B cell (primary cell): Measurements from ENCODE around the gene FZR1.

Experiments
- CTCF ChIP-seq: fragments of 200-600 bp; IDR thresholded peaks from one replicate; pipeline ENCODE4 v1.8.0; 2022; ENCODE audit warnings: antibody characterized with exemption, mild to moderate bottlenecking
- EZH2 ChIP-seq: IDR thresholded peaks from 2 replicates; pipeline ENCODE4 v1.6.1; 2012; ENCODE audit warnings: borderline replicate concordance, low read depth, mild to moderate bottlenecking, moderate library complexity, low read length; ENCODE audit not compliant: insufficient read depth, poor library complexity, severe bottlenecking

GRCh38 chr19:3555653-3556422, 49.7 kb downstream of the FZR1 start:
- TF ChIP-seq CTCF (no peak), EZH2 (no peak)
